Measurements from ENCODE around the gene MPPED1. TPM values are rescaled to one million over a fixed set of nuclear protein-coding genes. Genes with fewer than 3 reads are reported as not detected.

The MPPED1 gene
- total RNA-seq, 1 donor from 2014 or later, result not detected

GRCh38 chr22:43541462-43542407, 129.9 kb downstream of the MPPED1 start:
- no peak for DNase-seq (ENCODE audit: low spot score)
- Mint-ChIP-seq H3K36me3 (ENCODE audit: low read depth) (no peaks in the 10 kb centered on the region), H3K27ac (no peak overlapping the region), H3K4me1 (ENCODE audit: low read depth) (no peaks in the 10 kb centered on the region), H3K27me3 (ENCODE audit: low read depth) (peaks cover 1% of the 10 kb centered on the region), H3K9me3 (no peaks in the 10 kb centered on the region), H3K4me3 (ENCODE audit: low read depth) (no peak overlapping the region)
- intact Hi-C loops (cut with micrococcal nuclease), result no loop called here

- no peaks in the 10 kb centered on the region for H3K9me3 Mint-ChIP-seq
- H3K4me3 Mint-ChIP-seq (ENCODE audit: low read depth), result no peak overlapping the region
- no peaks in the 10 kb centered on the region for H3K36me3 Mint-ChIP-seq (ENCODE audit: low read depth)
- no peak overlapping the region for H3K27ac Mint-ChIP-seq
- H3K27me3 Mint-ChIP-seq (ENCODE audit: low read depth), result peaks cover 1% of the 10 kb centered on the region
- no peaks in the 10 kb centered on the region for H3K4me1 Mint-ChIP-seq (ENCODE audit: low read depth)
- no peak for DNase-seq (ENCODE audit: low spot score)
- intact Hi-C loops (cut with micrococcal nuclease), result no loop called here
Observed at GRCh38 chr22:43542681-43543521, 131.1 kb downstream of the MPPED1 start.

DNA sequence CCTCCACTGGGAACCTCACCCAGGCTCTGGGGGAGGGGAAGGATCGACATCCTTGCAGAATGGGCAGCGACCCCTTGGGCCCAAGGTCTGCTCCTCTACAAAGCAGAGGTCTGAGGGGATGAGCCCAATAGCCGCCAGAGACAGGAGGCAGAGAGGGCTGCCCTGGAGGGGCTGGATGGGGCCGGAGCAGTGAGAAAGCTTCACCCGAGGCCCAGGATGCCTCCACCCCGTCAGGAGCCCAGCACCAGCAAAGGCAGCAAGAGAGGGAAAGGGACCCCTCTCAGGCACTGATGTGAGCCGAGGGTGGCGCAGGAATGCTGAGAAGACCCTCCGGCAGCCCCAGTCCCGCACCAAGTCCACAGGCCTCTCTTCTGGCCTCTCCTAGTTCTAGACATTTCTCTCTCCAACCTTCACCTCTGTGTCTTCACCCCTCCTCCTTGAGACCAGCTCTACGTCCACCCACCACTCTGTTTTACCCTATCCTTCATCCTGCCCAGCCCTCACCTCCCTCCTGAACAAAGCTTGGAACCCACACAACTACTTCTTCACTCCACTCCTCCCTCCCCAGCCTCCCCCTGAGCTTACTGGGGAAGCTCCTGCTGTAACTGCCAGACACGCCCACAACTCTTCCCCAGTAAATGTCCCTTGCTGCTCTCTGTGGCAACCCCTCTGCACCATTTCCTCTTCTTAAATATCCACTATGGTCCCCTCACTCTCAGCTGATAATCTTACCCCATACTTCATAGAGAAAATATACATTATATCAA, 131.9 kb downstream of the MPPED1 start:
- no peaks in the 10 kb centered on the region for H3K9me3 Mint-ChIP-seq
- DNase-seq (ENCODE audit: low spot score), result no peak
- H3K36me3 Mint-ChIP-seq (ENCODE audit: low read depth), result no peaks in the 10 kb centered on the region
- no peak overlapping the region for H3K4me3 Mint-ChIP-seq (ENCODE audit: low read depth)
- H3K4me1 Mint-ChIP-seq (ENCODE audit: low read depth), result no peaks in the 10 kb centered on the region
- intact Hi-C loops (cut with micrococcal nuclease), result no loop called here
- no peak overlapping the region for H3K27ac Mint-ChIP-seq
- H3K27me3 Mint-ChIP-seq (ENCODE audit: low read depth), result no peaks in the 10 kb centered on the region

DNA sequence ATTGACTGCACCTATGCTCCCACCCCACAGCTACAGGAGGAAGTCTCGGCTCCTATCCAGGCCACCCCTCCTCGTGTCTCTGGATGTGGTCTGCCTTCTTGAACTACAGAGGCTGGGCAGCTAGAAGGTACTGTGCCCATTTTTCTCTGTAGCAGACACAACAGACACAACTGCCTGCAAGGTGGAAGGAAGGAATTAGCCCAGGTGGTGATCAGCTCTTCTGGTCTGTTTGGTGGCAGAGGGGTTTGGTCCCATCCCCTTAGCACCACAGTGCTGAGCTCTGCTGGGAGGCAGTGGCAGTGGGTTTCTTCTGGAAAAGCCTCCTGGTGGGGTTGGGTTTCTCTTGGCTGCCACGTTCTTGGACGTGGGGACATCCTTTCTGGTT, 132.5 kb downstream of the MPPED1 start:
- Mint-ChIP-seq H3K9me3 (no peaks in the 10 kb centered on the region), H3K36me3 (ENCODE audit: low read depth) (no peaks in the 10 kb centered on the region), H3K27ac (no peak overlapping the region), H3K4me1 (ENCODE audit: low read depth) (no peaks in the 10 kb centered on the region), H3K4me3 (ENCODE audit: low read depth) (no peak overlapping the region), H3K27me3 (ENCODE audit: low read depth) (no peaks in the 10 kb centered on the region)
- intact Hi-C loops (cut with micrococcal nuclease), result no loop called here
- no peak for DNase-seq (ENCODE audit: low spot score)

DNA sequence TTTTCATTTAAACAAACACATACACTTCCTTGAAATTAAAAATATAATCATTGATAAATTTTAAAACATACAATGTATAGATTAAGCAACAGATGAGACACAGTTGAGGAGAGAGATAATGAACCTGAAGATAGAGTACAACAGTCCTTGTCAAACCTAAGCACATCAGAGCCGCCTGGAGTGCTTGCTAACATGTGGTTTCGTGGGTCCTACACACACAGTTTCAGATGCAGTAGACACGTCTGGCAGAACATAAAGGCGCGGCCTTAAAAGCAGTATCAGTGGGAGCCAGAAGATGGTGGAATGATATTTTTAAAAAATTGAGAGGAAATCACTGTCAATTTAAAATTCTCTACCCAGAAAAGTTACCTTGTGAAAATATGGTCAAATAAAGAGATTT, 134.4 kb downstream of the MPPED1 start:
- Mint-ChIP-seq H3K4me3 (ENCODE audit: low read depth) (no peak overlapping the region), H3K27me3 (ENCODE audit: low read depth) (no peaks in the 10 kb centered on the region), H3K9me3 (no peaks in the 10 kb centered on the region), H3K36me3 (ENCODE audit: low read depth) (no peaks in the 10 kb centered on the region), H3K27ac (no peak overlapping the region), H3K4me1 (ENCODE audit: low read depth) (no peaks in the 10 kb centered on the region)
- intact Hi-C loops (cut with micrococcal nuclease), result no loop called here
- DNase-seq (ENCODE audit: low spot score), result no peak

GRCh38 chr22:43550024-43550620, 138.3 kb downstream of the MPPED1 start:
- intact Hi-C loops (cut with micrococcal nuclease), result no loop called here
- Mint-ChIP-seq H3K4me1 (ENCODE audit: low read depth) (no peaks in the 10 kb centered on the region), H3K27ac (no peak overlapping the region), H3K9me3 (no peaks in the 10 kb centered on the region), H3K4me3 (ENCODE audit: low read depth) (no peak overlapping the region), H3K27me3 (ENCODE audit: low read depth) (no peaks in the 10 kb centered on the region), H3K36me3 (ENCODE audit: low read depth) (no peaks in the 10 kb centered on the region)
- no peak for DNase-seq (ENCODE audit: low spot score)

- Mint-ChIP-seq H3K36me3 (ENCODE audit: low read depth) (no peaks in the 10 kb centered on the region), H3K27ac (no peak overlapping the region), H3K9me3 (no peaks in the 10 kb centered on the region), H3K27me3 (ENCODE audit: low read depth) (no peaks in the 10 kb centered on the region), H3K4me3 (ENCODE audit: low read depth) (no peak overlapping the region), H3K4me1 (ENCODE audit: low read depth) (no peaks in the 10 kb centered on the region)
- intact Hi-C loops (cut with micrococcal nuclease), result no loop called here
- no peak for DNase-seq (ENCODE audit: low spot score)
Observed at GRCh38 chr22:43550672-43551071, 138.9 kb downstream of the MPPED1 start.

DNA sequence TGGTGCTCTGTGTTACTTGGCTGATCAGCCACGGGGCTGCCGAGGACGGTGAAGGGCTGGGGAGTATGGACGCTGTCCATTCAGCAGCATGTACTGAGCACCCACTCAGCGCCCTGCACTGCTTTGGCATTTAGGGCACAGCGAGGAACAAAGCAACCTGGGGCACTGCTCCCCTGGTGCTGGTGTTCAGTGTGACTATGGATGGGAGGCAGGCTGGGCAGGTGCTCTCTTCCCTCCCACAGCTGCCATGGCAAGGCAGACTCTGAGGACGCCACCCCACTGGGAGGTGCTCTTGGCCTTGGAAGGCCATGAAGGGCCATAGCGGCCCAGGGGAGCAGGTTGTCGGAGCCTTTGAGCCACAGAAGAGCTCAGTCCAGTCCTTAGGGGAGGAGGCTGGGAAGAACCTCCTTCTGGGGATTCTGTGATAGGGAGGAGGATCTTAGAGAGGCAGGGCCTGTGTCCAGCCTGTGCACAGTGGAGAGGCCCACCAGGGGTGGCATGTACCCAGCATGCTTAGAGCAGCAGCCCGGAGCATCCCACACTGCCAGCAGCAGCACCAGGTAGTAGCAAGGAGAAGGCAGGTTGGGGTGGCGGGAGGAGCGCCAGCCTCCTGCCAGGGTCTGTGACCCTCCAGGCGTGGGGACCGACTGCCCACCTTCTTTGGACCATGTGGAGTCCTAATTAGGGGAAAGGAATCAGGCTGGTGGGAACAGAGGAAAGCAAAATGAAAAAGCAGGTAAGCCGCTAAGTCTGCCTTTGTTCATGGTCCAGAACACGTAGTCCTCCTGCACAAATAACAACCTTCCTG, 141.8 kb downstream of the MPPED1 start:
- H3K36me3 Mint-ChIP-seq (ENCODE audit: low read depth), result no peaks in the 10 kb centered on the region
- DNase-seq (ENCODE audit: low spot score), result no peak

DNA sequence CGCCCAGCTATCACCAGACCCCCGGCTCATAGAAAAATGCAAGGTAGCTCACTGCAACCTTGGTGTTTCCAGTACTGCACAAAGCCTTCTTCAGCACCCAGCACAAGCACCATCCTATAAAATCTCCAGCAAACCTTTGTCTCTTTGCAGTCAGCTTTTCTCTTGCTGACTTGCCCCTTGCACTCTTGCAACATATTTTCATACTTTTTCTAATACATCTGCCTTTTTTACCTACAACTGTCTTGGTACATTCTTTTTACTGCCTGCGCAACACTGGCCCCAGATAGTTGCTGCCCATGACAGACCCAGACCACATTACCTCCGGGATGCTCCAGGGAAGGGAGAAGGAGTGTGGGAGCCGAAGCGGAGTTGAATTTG, 142.4 kb downstream of the MPPED1 start:
- DNase-seq (ENCODE audit: low spot score), result no peak
- no peak overlapping the region for H3K27ac Mint-ChIP-seq
- H3K4me3 Mint-ChIP-seq (ENCODE audit: low read depth), result no peak overlapping the region
- H3K27me3 Mint-ChIP-seq (ENCODE audit: low read depth), result no peaks in the 10 kb centered on the region
- H3K36me3 Mint-ChIP-seq (ENCODE audit: low read depth), result no peaks in the 10 kb centered on the region
- no peaks in the 10 kb centered on the region for H3K4me1 Mint-ChIP-seq (ENCODE audit: low read depth)
- intact Hi-C loops (cut with micrococcal nuclease), result no loop called here
- no peaks in the 10 kb centered on the region for H3K9me3 Mint-ChIP-seq

More for the DNA sequence above, 141.8 kb downstream of the MPPED1 start:
- Mint-ChIP-seq H3K27ac (no peak overlapping the region), H3K27me3 (ENCODE audit: low read depth) (no peaks in the 10 kb centered on the region), H3K4me3 (ENCODE audit: low read depth) (no peak overlapping the region), H3K4me1 (ENCODE audit: low read depth) (no peaks in the 10 kb centered on the region), H3K9me3 (no peaks in the 10 kb centered on the region)
- intact Hi-C loops (cut with micrococcal nuclease), result no loop called here

DNA sequence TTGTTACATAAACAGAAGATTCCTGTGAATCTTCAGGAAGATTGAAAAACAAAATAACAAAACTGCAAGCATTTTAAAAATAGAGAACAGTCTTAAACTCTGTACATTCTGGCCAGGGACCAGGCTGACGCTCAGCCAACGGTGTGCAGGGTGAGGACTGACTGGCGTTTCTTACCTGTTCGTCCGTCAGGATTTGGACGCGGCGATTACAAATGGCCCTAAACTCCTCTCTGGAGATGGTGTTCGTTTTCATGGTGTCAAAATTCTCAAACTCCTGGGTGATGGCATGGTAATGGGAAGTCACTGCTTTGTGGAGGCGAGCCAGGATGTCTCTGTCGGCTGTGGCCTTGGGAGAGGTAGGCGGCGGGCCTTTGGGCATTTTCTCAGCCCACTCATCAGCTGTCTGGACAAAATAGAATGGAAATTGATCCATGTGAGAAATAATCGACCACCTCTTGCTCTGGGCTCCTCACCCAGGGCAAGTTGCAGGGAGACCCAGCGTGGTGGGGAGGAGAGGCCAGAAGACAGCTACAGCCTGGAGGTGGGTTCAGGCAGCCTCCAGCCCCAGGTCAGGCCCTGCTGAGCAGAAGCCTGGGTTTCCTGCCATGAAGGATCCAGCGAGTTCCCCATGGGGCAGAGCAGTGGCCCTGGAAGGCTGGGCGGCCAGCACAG, 143.0 kb downstream of the MPPED1 start:
- H3K4me3 Mint-ChIP-seq (ENCODE audit: low read depth), result no peak overlapping the region
- no peaks in the 10 kb centered on the region for H3K36me3 Mint-ChIP-seq (ENCODE audit: low read depth)
- no peaks in the 10 kb centered on the region for H3K27me3 Mint-ChIP-seq (ENCODE audit: low read depth)
- no peaks in the 10 kb centered on the region for H3K4me1 Mint-ChIP-seq (ENCODE audit: low read depth)
- no peaks in the 10 kb centered on the region for H3K9me3 Mint-ChIP-seq
- intact Hi-C loops (cut with micrococcal nuclease), result no loop called here
- no peak overlapping the region for H3K27ac Mint-ChIP-seq
- DNase-seq (ENCODE audit: low spot score), result no peak

GRCh38 chr22:43555561-43556515, 144.0 kb downstream of the MPPED1 start:
- no peaks in the 10 kb centered on the region for H3K36me3 Mint-ChIP-seq (ENCODE audit: low read depth)
- no peak overlapping the region for H3K4me3 Mint-ChIP-seq (ENCODE audit: low read depth)
- H3K27me3 Mint-ChIP-seq (ENCODE audit: low read depth), result no peaks in the 10 kb centered on the region
- no peak for DNase-seq (ENCODE audit: low spot score)
- intact Hi-C loops (cut with micrococcal nuclease), result no loop called here
- no peak overlapping the region for H3K27ac Mint-ChIP-seq
- H3K9me3 Mint-ChIP-seq, result no peaks in the 10 kb centered on the region
- H3K4me1 Mint-ChIP-seq (ENCODE audit: low read depth), result no peaks in the 10 kb centered on the region
